NK-92 treated with Interleukin-12 subunit alpha and Interleukin-12 subunit beta, amount 100 ng/mL, for 24 hours (cell line): Measurements from ENCODE around the gene LYRM4.
A peak's percentile ranks its signal among the peaks of the same experiment; 100 is the strongest.

ENCODE experiments used
- DNase-seq: peaks from one replicate; lab custom pipeline; 2025; lab: John Stamatoyannopoulos, UW

The LYRM4 gene

DNA sequence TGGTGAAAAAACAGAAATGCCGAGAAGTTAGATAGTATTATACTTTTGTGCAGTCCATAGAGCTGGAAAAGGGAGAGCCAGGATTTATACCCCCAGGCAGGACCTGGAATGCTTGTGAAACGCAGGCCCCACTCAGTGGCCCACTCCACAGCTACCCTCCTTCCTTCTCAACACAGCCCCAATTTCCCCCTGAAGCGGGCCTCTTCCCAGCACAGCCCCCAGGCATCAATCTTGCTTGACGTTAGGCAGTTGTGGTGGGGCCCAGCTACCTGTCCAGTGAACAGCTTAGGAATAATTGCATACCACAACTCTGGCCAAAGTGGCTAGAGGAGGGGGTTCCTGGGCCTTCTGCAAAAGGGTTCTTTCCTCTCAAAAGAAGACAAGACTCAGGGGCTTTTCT lies 114.4 kb downstream of the LYRM4 start:
- no peak for DNase-seq

GRCh38 chr6:5143634-5144311 lies 117.0 kb downstream of the LYRM4 start:
- DNase-seq, result peak; percentile 42

DNA sequence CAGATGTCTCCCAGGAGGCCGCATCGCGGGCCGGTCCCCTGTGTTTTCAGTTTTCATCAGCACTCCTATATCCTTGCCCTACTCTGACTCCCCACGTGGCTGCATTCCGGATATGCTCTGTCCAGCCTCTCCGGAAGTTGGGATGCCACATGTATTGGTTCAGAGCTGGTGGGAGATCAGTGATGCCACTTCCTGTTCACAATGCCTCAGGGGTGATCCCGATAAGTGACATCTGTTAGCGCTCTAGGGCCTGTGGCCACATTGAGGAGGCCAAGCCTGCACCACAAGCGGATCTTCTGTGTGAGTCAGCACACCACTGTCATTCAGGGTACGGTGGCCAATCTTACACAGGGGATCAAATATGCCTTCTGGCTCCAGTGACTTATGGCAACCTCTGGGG lies 117.8 kb downstream of the LYRM4 start:
- DNase-seq, result no peak

- DNase-seq, result no peak
These were observed 118.6 kb downstream of the LYRM4 start for GRCh38 chr6:5142131-5142530.

GRCh38 chr6:5141046-5141445 lies 119.7 kb downstream of the LYRM4 start:
- DNase-seq, result no peak

DNA sequence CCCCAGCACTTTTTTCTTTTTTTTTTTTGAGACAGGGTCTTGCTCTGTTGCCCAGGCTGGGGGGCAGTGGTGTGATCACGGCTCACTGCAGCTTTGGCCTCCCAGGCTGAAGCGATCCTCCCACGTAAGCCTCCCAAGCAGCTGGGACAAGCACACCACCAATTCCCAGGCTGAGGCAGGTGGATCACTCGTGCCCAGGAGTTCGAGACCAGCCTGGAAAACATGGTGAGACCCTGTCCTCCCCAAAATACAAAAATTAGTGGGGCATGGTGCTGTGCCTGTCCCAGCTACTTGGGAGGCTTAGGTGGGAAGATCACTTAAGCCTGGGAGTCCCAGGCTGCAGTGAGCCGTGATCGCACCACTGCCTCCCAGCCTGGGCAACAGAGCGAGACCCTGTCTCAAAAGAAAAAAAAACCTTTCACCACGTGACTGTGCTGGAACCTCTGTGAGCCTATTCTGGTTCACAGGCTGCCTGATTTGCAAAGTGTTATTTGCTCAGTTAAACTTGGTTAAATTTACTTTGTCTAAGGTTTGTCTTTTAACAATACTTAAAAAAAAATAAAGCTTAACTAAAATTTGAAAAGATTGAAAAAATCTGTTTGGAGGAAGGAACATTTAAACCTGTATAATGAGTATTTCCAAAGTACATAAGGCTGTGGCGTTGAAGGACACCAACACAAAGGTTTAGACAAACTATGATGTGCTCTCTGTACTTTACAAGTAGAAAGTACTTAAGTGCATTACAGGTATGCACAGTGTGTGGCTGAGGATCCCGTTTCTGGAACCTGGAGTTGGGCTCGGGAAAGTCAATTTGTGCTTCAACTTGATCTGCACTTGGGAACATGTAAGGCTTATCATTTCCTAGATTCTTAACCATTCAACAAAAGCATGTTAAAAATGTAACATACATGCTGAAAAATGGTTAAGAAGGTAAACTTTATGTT lies 120.7 kb downstream of the LYRM4 start:
- no peak for DNase-seq

DNA sequence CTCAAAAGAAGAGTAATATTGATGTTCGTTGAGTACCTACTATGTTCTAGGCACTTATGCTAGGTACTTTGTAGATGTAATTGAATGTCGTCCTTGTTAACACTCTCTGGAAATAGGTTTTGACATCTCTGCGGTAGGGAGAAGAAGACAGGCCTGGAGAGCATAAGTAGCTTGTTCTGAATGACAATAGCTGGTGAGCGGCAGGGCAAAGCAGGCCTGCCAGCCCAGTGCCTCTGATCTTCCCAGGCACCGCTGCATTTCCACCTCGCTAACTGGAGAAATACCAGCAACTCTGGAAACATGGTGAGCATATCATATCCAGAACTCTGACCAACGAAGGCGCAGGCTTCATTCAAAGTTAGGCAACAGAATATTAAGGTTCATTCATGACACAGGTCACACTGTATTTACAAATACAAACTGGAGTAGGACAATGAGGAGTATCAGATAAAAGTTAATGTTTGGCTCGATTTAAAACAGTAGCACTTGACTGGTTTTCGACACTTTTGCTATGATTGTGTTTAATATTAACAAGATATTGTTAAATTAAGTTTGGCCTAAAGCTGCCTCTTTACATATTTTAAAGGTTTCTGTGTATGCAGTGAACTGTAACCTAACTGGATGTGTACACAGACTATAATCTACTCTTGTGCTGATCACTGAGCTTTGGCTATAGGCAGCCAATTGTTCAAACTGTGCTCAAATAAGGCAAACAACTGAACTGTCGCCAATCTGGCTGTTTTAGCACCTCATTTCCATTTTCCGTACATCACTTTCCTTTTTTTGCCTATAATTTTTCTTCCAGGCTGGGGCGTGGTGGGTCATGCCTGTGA lies 121.5 kb downstream of the LYRM4 start:
- no peak for DNase-seq

GRCh38 chr6:5136851-5137250 lies 123.9 kb downstream of the LYRM4 start:
- no peak for DNase-seq

- no peak for DNase-seq
These were observed 124.9 kb downstream of the LYRM4 start for GRCh38 chr6:5135788-5136376.

DNA sequence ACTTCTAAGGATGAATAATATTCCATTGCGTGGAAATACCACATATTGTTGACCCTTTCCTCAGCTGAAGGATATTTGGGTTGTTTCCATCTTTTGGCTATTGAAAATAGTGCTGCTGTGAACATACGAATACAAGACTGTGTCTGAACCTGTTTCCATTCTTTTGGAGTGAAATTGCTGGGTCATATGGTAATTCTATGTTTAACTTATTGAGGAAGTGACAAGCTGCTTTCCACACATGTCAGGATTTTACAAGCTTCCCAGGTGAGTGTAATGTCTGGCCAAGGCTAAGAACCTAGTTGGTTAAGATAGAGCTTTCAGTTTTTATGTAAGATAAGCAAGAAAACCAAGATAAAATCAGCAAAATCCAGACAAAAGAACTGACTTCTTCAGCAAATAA lies 126.8 kb downstream of the LYRM4 start:
- DNase-seq, result no peak

- DNase-seq, result no peak
These were observed 128.0 kb downstream of the LYRM4 start for GRCh38 chr6:5132731-5133130.

DNA sequence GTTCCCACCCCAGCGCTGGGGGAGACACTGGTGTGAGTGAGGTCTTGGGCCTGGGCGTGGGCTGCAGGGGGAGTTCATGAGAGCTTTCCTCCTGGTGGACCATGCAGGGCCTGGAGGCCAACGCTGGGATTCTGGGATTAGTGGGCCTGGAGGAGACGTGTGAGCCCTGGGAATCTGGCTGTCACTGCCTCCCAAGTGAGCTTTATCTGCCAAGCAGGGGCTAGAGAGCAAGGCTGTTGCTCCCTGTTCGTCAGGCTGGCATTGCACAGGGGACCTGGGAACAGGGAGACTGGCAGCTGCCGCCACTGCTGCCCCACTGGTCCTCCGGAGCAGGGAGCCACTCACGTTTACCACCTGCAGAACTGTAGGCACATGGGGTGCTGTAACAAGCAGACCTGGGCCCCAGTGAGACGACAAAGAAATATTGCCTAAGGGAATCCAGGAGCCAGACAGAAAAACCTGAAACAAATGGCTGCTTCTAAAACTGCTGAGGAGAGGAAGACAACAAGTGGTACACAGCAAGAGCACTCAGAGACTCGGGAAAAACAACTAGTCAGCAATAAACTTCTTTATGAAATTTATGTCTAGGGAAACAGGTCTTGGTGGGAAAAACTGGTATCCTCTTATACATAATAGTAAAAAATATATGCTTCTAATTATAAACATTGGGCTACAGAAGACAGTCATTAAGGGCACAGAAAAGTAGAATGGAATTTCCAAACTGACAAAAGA lies 130.4 kb downstream of the LYRM4 start:
- no peak for DNase-seq

- DNase-seq, result no peak
These were observed 132.4 kb downstream of the LYRM4 start for GRCh38 chr6:5128351-5128750.

DNA sequence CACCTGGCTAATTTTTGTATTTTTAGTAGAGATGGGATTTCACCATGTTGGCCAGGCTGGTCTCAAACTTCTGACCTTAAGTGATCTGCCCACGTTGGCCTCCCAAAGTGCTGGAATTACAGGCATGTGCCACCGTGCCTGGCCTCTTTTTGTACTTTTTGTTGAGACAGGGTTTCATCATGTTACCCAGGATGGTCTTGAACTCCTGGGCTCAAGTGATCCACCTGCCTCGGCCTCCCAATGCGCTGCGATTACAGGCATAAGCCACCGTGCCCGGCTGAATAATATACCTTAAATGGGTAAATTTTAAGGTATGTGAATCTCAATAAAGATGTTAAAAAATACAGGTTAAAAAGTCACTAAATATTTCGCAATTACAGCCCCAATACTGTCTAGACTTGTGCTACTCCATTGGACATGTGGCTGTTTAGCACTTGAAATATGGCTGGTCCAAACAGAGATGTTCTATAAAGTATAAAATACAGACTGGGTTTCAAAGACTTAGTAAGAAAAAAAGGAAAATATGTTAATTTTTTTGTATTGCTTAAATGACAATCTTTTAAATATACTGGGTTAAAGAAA lies 133.6 kb downstream of the LYRM4 start:
- DNase-seq, result no peak

DNA sequence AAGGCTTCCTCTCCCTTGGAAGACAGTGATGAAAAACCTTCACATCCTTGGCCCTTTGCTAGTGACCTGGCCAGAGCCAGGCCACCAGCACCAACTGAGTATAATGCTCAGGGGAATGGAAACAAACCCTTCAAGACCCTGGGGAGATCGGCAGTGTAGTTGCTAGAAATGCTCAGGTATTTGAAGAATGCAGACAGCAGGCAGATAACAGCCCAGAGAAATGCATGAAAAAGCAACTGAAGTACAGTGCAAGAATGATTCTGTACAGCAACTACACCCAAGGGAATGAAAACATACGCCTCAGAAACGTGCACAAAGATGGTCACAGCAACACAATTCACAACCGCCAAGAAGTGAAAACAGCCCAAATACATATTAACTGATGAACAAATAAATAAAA lies 134.5 kb downstream of the LYRM4 start:
- DNase-seq, result no peak

DNA sequence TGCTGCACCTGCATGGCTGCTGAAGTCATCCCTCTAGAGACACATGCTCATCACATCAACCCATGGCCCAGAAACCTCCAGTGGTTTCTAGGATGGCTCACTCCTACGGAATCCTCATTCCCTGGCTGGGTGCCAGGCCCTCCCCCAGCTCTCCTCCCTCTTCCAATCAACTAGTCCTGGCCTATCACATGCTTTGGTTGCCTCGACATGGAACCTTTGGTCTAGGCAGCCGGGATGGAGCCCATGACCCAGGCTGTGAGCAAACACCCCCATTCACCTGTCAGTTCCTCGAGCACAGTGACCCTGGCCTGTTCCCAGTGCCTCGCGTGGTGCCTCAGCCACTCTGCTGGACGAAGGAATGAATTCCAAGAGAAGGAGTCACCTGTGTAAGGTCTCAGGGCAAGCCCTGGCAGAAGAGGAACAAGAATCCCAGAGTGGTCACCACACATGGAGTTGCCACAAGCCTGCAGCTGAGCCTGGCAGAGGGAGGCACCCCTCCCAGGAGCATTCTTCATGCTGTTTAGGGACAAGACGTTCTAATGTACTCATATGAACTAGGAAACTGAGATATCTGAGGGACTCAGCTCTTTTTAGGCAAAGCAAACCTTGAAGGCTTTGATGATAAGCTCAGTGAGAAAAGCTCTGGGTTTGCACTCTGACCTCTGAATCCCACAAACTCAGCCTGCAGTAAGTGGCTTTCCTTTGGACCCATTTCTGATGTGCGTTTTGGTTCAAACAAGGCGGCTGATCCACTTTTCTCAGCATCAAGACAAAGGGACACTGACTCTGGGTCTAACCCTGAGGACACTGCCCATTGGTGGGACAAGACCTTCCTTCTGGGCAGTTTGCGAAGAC lies 135.4 kb downstream of the LYRM4 start:
- DNase-seq, result no peak

DNA sequence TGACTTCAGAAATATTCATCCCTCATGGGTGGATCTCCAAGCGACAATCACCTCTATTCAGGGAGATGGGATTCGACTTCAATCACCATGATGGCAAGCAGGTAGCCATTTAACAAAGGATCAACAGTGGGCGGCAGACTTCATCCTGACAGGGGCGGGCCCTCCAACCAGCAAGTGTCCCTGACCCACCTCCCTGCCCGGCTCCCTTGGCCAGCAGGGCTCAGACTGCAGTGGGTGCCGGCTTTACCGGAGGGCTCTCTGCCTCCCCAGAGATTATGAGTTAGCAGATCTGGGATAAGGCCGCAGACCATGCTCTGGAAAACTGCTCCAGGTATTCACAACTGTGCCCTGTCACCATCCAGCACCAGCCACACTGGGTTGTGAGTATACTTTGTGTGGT lies 136.2 kb downstream of the LYRM4 start:
- no peak for DNase-seq

DNA sequence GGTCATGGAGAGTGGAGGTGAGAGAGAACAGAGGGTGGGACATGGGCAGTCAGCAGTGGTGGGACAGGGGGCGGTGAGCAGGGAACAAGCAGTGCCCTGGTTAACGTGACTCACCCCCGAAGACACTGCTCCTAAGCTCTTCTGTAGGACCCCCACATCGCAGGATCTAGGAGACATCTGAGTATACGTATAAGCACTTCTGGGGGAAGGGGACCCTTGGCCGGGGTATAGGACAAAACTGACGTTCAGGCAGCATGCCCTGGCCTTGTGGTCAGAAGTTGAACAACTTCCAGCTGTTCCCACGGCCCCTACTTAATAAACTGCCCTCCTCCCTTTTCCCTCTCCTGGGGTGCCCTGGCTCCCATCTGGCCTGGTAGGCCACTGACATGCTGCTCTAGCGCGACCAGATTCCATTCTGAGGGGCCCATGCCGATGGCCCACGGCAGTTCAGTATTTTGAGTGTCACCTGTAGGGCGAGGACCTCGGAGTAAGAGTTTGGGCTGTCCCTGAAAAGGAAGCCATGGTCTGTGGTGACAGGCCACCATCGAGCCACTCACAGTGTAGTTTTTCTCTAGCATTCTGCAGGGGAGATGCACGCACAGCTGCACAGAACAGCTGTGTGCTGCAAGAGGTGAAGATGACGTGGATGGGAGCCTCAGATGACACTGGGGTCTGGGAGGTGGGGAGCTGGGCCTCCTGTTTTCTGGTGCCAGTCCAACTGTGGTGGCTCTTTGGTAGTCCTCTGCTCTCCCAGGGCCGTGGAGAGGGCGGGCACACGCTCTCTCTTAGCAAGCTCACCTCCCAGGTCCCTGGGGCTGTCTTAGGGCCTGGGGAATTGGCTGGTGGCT lies 137.2 kb downstream of the LYRM4 start:
- DNase-seq, result no peak

DNA sequence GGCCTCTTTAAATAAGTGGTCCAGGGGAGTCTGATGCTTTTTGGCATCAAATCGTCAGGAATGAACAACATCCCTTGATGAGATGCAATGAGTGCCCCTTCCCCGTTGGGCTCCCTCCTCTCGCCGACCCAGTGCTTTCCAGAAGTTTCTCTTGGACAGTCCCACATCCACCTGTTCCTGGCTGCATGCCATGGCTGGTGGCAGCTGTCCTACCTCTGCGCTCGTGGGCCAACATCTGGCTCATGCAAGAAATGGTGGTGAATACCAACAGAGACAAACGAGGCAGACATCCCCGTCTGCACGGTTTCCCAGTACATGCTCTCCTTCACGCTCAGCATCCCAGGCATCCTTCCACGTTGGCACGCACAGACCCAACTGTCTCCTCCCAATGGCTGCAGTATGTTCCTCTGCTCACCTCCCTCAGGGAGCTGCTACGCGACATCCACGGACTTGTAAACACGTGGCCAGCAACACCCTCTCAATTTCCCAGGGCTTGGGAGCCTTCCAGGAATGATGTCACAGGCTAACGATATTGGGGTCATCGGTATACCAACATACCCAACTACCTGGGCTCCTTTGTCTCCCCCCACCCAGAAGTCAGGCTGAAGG lies 138.1 kb downstream of the LYRM4 start:
- DNase-seq, result no peak
